Epidermal melanocyte (primary cell): ENCODE results near the gene ARMC12.
A peak's percentile ranks its signal among the peaks of the same experiment; 100 is the strongest.
"Not testable (repeated sequence)": the region's sequence is repeated elsewhere in the genome, so short reads cannot be mapped to it uniquely, and the experiment has no call there.

Experiments used
- DNase-seq: peaks from one replicate; pipeline ENCODE4 v3.0.0; 2011; ENCODE audit warnings: low spot score; ENCODE audit not compliant: insufficient read length

The ARMC12 gene

DNA sequence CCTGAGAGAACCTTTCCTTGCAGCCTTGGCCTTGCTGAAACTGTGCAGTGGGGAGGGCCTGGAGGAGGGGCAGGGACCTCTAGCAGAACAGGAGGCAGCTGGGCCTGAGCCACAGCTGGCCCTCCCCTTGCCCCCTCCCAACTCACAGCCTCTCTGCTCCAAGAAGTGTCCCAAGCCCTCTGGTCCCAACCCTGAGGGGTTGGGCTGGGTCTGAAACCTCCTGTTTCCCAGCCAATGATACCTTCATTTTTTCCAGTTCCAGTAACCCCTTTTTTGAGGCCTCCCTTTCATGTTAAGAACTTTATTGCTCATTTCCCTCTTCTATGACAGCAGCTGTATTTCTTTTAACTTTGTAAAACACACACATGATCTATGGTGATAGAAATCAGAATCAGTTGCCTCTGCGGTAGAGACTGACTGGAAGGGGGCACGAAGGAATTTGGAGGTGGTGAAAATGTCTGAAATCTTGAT is 17.9 kb upstream of the ARMC12 start:
- DNase-seq = no peak

DNA sequence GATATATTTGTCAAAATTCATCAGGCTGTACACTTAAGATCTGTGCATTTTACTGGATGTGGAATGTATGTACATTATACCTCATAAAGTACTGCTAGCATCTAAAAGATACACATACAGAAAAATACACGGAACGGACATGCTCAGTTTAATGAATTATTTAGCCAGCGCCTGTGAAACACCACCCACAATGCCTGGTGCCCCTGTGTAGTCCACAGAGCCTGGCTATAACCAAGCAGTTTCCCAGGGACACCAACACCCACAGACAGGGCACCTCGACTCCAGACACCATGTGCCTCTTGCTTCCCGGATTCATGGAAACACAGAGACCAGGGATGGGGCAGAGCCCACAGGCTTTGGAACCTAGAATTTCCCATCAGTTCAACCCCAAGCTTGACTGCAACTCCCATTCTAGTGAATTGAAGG is 17.4 kb upstream of the ARMC12 start:
- no peak for DNase-seq

DNA sequence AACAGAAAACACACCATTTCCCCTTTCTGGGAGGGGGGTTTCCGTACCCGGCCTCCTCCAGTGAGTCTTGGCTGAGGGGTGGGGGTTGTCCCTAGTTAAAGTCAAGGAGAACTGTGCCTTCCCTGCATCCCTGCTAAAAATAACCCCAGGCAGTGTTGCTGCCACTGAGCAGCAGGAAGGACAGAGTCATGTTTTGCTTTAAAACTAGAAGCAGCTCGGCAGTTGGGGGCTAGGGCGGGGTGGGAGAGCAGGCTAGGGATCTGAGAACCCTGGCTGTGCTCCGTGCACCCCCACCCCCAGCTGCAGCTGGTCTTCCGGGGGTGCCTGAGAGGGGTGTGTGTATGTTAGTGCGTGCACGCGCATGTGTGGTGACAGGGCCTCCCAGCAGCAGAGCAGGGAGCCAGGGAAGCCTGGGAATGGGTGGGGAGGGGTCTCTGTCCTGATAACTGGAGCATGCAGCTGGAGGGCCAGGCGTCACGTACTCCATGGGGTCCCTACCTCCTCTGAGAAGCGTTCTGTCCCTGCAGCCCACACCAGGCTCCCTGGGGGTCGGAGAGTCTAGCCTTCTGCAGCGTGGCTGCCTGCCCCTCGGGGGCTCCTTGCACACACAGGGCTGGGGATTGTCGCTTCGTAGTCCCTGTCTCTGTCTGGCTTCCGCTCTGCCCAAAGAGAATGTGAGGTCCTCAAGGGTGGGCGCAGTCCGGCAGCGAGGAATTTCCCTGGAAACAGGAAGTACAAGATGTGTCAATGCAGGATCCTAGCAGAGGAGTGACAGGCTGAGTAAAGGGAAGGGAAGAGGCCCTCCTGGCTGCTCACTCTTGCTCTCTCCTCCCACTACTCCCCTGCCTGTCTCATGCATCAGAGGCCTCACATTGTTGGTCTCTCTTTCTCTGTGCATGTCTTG is 16.8 kb upstream of the ARMC12 start:
- DNase-seq = peak; percentile 32

DNA sequence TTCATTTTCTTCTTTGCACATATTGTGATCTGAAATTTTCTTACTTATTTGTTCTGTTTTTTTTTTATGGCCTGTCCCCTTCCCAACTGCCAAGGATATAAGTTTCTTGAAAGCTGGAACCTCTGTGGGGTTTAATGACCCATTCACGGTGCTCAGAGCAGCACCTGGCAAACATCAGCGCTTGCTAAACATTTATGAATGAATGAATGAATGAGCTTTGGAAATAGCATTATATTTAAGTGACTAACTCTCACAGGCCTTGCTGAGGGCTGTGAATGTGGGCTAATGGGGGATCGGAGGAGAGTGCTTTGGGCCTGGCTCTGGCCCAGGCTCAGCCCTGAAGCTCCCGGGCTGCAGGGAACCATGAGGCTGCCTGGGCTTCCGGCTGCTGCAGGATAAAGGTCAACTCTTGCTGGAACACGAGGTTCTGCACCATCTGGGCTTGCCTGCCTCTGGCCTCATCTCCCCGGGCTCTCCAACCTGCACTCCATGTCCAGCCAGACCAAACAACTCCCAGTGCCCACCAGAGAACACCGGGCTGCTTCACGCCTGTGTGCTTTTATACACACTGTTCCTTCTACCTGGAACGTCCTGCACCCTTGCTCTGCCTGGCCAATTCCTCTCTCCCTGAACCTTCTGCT is 14.6 kb upstream of the ARMC12 start:
- no peak for DNase-seq

DNA sequence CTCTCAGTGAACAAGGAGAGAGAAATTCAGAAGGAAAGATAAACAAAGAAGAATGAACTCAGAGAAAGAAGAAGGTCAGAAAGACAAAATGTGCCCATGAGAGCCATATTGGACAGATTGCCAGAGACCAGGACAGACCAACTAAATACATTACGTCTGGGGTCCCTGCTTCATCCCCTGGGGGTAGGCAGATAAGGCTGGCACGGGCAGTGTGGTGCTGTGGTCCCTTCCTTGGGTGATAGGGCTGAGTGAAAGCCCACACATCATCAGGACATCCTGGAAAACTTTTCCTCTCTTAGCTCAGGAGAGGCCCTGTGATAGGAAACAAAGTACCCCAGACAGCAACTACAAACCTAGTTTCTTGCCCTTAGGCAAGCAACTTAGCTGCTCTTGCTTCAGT is 13.2 kb upstream of the ARMC12 start:
- no peak for DNase-seq

DNA sequence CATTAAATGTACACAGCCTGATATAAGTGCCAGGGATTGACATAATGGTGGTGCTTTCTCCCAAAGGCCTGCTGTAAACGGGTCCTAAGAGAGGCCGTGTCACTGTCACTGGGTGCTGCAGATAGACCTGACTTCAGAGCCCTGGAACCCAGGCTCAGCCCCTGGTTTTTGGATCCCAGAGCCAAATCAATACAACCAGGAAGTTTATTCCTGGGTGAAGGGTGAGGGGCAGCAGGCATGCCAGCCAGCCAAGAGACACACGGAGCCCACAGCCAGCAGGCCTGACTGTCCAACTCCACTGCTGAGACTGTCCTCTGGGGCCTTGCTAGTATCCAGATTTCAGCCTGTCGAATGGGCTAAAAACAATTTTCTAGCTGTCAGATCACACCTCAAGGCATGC is 12.8 kb upstream of the ARMC12 start:
- no peak for DNase-seq

DNA sequence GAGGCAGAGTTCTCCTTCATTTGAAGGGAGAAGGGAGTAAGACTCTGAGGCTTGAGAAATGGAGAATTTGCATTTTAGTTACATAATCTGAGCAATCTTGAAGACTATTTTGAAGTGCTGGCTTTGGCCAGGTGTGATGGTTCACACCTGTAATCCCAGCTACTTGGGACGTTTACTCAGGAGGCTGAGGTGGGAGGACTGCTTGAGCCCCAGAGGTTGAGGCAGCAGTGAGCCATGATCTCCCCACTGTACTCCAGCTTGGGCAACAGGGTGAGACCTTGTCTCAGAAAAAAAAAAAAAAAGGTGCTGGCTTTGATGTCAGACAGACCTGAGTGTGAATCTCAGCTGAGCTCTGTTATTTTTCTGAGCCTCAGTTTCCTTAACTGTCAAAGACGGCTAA is 12.4 kb upstream of the ARMC12 start:
- no peak for DNase-seq

DNA sequence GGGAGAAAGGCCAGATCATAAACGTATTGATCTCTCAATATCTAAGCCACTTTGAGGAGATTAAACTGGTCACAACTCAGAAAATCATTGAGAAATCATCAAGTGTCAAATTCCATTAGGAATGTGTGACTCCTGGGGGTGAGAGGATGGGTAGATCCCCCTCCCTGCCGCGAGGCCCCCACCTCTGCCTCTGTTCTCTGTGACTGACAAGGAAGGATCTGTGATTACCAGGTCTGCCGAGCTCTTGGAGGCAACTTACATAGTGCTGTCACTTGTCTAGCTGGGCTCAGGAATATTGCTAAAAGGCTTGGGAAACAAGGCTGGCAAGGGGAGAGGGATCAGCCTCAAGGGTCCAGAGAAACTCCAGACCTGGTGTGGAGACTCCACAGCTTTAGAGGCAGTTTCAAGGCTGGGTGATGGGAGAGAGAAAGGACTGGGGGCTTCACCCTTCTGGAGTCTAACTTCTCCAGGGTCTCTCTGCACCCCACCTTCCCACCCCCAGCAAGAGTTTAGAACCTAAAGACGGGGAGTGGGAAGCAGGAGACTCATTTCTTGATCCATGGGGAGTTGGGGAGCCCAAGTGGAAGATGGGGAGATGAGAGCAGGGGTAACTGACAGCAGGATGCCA is 11.6 kb upstream of the ARMC12 start:
- no peak for DNase-seq

DNA sequence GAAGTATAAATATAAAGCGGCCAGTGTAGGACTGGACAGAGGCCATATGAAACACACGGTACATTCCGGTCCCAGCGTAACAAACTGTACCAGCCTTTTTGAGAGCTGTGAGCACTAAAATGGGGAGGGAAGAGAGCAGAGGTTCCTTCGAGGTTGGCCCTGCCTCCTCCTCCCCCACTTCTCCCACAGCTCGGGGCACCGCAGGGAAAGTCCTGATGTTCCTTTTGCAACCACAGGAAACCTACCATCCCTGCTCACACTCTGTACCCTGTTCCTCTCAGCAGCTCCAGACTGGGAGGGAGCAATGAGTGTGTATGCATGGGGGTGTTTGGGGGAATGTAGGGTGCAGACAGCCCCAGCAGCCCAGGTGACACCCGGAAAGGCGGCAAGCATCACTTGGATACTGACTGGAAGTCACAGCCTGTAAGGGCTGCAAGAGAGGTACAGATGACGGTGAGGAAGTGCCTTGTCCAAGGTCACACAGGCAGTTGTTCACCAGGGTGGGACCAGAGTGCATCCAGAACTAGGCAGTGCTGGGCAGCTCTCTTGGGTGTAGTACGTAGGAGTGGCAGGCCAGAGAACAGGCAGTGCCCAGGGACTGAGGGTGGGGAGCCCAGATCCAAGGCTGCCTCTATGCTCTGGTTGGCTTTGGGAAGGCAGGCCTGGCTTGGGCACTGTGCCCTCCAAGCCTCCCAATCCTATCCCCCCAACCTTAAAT is 11.0 kb upstream of the ARMC12 start:
- DNase-seq = no peak

DNA sequence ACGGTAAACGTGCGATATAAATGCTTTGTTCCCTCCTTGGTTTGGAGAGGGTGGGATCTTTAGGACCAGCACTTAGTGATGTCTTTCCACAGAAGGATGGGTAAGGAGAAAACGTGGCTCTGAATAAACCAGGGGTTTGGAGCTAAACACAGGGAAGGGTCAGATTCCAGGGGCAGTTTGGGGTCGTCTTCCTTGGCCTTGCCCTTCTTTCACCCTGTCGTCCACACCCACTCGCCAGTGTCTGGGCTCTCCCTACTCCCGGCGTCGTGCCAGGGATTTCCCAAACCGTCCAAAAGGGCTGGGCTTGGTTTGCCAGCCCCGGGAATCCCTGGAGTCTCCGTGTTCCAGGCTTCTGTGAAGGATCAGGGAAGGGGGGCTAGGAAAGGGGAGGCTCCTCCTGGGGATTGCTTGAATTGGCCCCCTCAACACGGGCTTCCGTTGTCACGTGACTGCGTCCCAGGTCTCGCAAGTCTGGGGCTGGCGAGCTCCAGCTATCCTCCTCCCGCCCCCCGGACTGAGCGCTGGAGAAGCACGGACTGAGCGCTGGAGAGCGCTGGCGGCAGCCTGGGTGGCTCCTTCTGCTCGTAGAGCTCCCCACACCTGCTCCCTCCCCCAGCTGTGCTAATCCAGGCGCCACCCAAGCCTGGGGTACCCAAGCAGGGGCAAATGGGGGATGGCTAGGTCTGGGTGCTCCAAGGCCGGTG is 9.4 kb upstream of the ARMC12 start:
- peak; percentile 57 for DNase-seq

DNA sequence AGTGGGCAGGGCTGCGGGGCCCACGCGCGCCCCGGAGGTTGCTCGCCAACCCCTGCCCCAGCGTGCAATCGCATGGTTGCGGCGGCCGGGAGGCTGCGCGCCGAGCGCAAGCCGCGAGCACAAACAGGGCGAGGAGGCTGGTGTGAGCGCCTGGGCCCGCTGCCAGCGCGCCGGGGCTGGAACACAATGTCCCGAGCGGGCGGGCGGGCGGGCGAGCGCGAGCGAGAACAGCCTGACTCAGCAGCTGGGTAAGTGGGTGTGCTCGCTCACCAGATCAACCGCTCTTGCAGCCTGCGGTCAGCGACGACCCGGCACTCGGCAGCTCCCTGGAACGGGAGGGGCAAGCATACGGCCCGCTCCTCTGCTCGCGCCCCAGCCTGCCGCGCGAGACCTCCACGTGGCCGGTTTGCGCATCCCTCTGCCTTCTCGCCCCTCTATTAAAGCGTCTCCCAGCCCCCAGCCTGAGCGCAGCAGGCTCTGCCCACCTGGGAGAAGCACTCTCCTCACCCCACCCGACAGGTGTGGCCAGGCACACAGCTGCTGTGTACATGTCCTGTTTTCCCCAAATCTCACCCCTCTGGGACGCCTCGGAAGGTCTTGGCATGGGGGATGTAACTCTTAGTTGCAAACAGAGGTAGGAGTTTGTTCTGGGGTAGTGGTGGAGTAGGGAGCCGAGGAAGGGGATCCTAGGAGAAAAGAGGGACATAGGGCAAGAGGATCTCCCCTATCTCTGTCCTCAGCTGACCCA is 8.7 kb upstream of the ARMC12 start:
- peak; percentile 86 for DNase-seq

DNA sequence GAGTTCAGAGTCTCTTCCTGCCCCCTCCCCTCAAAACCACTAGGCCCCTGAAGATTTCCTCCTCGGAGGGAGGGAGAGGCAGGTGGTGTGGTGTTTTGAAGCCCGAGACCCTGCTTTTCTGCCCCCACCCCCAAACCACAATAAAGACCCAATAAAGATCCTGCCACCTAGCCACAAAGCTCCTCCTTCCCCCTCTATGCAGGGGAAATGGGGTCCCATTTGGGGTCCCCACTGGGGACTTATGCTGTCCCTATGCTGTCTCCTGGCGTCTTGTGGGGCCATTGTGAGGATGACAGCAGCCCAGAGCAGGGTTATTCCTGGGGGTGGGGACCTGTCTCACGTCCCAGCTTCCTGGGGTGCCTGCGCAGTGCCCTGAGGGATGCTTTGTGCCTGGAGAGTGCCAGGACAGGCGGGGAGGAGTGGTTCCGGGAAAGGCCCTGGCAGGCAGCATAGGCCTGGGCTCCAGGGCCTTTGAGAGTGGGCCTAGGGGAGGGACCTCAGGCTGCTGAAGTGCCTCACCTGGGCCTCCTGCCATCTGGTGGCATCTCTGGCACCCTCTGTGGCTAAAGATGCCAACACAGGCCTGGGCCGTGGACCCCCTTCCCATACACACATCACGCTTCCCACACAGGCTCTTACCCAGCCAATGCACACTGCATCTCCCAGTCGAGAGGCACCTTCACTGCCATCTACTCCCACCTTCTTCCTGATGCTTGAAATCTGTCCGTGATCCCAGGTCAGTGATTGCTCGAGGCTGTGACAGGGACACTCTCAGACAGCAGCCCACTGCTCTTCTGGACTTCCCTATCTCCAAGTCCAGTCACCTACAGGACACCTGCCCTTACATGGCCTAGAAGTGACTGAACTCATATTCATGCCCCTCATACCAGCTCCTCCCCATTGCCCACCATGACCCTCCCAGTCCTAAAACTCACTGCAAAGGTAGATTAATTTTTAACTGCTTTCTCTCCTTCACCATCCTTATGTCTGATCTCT is 7.9 kb upstream of the ARMC12 start:
- DNase-seq = no peak

DNA sequence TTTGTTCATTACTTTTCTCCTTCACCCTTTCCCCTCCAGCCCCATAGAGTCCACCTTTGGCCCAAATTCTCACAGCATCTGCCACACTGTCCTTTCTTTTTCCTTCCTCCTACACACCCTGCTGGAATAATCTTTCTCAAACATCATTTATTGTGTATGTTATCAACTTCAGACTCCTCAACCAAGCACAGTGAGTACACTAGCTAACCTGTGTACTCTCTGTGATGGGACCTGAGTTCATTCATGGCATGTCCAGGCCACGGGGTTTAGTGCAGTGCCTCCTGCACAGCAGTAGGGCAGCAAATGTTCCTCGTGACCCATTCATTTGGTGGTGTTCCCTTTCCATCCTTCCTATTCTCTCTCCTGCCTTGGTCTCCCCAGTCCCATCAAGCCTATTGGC is 7.1 kb upstream of the ARMC12 start:
- no peak for DNase-seq

DNA sequence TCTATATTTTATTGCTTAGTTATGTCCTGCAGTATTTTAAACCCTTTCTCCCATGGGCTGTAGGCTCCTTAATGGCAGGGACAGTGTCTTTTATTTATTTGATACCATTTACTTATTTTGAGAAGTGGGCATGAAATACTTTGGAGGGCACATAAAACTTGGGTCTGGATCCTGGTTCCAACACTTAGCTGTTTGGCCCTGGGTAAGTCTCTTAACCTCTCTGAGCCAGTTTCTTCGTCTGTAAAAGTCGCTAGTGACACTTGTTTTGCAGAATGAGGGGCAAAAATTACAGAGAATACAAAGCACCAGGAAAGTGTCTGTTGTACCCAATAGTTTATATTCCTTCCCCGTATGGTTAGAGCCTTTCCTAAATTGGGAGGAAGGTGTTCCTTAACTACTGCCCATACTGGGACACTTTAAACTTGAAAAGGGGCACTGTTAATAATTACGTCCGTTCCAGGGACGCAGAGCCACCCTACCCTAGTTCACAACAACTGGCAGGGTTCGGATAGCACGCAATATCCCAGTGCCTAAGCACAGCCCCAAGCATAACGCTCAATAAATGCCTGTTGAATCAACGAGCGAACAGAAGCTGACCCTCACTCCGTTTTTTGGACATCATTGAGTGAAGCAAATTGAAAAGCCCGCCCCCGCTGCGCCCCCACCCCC is 6.0 kb upstream of the ARMC12 start:
- no peak for DNase-seq

DNA sequence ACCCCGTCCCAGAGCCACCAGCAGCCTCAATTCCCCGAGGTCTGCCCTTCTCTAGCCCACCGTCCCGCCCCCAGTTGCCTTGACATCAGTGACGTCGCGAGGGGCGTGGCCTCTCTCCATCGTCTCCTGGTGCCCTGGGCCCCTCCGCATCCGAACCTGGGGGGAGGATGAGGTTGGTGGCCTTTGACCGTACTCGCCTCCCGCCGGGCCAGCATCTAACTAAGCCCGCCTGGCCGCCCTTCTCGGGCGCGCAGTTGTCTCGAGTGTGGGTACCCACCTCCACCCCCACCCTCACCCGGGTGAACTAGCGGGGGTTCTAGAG is 5.5 kb upstream of the ARMC12 start:
- peak; percentile 83 for DNase-seq

DNA sequence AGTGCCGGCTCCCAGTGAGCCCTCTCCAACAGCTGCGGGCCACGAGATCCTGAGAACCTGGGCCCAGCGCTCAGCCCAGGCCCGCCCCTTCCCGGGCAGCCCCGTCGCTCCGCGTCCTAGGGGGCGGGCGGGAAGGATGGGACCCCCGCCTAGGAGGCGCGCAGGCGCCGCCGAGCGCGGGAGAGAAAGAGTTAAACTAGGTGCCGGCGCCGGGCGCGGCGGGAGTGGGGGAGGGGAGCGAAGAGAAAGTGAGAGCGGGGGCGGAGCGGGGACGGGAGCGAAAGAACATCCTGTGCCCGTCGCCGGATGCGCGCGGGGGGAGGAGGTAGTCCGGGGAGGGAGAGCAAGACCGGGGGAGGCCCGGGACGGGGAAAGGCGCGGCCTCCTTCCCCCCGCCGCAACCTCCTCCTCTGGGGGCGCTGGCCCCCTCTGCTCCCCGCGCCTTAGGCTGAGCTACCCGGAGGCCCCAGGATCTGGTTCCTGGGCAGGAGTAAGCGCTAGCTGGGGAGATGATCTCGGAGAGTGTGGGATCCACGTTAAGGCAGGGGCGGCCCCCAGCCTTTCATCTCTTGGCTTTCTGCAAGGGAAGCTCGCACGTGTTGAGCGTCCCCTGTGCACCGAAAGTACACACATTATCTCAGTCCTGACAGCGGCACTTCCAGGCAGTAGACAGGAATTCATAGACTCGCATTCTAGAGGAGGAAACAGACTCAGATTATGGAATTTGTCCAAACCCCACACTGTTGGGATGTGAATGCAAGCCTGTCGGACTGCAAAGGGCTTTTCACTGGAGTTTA is 4.9 kb upstream of the ARMC12 start:
- peak; percentile 81 for DNase-seq

DNA sequence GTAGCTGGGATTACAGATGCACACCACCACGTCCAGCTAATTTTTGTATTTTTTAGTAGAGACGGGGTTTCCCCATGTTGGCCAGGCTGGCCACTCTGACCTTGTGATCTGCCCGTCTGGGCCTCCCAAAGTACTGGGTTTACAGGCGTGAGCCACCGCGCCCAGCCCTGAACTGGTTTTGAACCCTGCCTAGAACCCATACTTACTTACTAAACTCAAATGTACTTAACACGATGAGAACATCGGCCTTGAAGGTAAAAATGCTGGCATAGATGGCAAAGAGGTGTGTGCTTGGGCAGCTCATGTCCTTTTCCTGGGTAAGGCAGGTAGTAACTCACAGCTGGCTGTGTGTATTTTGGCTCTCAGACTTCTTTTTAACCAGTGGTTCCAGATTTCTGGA is 3.2 kb upstream of the ARMC12 start:
- DNase-seq = no peak

DNA sequence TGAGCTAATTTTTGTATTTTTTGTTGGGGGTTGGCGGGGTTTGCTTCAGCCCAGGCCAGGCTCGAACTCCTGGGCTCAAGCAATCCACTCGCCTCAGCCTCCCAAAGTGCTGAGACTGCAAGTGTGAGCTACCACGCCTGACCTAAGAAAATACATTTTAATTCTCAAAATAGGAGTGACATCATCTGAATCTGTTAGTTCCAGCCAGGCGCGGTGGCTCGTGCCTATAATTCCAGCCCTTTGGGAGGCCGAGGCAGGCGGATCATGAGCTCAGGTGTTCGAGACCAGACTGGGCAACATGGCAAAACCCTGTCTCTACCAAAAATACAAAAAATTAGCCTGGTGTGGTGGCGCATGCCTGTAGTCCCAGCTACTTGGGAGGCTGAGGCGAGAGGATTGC is 2.5 kb upstream of the ARMC12 start:
- not testable (repeated sequence) for DNase-seq
